Measurements from ENCODE around the gene SNAPC2.
"Not testable (repeated sequence)": the region's sequence is repeated elsewhere in the genome, so short reads cannot be mapped to it uniquely, and the experiment has no call there.

The SNAPC2 gene

GRCh38 chr19:7910321-7911161, 9.6 kb upstream of the SNAPC2 start:
- DNase-seq, result no peak

DNA sequence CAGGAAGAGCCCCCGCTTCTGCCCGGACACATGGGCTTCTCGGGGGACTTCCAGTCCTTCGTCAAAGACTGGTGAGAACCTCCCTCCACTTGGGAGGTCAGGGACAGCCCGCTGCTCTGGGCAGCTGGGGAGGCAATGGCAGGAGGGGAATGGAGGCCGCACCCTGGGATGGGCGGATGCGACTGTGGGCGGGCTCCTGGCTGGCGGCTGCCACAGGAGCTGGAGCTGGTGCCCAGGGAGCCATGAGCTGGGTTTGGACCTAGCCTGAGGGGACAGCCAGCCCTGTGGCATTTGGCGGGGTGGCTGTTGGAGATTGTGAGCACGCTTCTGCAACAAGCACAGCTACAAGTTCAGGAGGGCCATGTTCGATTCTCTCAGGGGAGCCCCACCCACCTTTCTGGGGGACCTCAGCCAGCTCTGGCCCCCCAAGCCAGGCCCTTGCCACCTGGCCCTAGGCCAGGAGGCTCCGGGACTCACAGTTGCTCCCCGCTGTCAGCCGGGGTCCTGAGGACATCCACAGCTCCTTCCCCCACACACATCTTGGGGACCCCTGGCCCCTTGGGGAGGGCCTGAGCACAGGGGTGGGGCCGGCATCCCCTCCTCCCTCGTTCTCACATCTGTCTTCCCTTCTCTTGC, 8.5 kb upstream of the SNAPC2 start:
- no peak for DNase-seq

DNA sequence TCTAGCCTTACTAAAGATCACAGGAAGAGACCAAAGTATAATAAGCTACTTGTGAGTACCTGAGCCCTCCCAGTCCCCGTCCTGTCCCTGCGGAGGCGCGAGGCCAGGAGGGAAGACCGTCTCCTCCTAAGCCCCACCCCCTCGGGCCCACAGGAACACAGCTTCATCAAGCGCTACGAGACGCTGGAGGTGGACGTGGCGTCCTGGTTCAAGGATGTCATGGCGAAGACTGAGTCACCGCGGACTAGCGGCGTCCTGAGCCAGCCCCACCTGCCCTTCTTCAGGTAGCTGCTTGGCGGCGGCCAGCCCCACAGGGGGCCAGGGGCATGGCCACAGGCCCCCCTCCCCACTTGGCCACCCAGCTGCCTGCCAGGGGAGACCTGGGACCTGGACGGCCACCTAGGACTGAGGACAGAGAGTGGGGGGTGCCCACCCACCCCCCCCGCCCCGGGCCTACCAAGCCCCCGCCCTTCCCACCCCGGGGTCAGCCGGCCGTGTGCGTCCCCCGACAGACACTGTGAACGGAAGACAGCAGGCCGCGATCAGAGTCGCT, 7.9 kb upstream of the SNAPC2 start:
- DNase-seq, result no peak

DNA sequence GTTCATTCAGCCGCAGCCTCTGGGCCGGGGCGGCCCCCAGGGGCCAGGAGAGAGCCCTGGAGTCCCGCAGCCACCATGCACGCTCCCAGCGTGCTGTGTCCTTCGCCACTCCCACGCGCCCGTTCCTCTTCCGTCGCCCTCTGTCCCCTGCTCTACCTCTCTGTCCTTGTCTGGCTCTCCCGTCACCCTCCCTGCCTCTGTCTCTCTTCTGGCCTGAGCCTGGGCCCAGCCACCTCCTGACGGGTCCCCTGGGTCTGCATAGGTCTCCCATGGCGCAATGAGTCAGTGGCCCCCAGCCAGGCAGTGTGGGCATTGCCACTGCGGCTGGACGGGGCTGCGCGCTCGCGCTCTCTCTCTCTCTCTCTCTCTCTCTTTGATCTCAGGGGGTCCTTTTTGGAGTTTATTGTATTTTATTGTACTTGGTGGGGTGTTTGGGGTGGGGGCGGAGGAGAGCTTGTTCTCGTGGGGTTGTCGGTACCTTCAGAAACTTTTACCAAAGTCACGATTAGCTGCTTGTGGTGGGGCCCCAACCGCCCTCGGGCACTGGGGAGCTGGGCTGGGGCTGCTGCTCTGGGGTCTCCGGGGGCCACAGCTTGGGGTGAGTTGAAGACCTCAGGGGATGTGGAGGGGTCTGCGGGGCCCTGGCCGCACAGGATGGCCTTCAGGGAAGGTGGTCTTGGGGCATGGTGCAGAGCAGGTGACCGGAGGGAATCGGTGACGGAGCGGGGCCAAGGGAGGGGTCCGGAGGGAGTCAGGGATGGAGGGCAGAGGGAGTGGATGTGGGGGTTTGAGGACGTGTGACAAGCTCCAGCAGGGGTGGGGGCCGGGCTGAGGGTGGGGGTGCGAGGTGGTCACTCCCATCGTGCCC, 7.2 kb upstream of the SNAPC2 start:
- no peak for DNase-seq

GRCh38 chr19:7913652-7914051, 6.5 kb upstream of the SNAPC2 start:
- no peak for DNase-seq

- no peak for DNase-seq
Observed at GRCh38 chr19:7914099-7914498, 6.0 kb upstream of the SNAPC2 start.

DNA sequence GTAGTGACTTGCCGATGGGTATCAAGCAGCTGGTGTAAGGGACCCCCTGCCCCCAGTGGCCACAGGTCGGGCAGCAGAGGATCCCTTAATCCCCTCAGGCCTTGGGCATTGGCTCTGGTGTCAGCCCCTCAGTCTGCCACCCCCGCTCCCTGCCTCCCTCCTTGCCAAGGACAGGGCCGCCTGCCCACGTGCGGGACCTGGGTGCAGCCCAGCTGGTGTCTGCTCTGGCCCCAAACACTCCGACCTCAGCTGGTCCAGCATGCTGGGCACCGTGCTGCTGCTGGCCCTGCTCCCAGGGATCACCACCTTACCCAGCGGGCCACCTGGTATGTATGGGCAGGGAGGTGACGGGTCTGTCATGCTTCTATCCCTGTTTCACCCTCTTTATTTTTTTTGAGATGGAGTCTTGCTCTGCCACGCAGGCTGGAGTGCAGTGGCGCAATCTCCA, 5.5 kb upstream of the SNAPC2 start, which contains the start of gene TGFBR3L:
Gene TGFBR3L (plus strand): TSS at position 233 of the 448 bp plus-strand sequence.
- no peak for DNase-seq

DNA sequence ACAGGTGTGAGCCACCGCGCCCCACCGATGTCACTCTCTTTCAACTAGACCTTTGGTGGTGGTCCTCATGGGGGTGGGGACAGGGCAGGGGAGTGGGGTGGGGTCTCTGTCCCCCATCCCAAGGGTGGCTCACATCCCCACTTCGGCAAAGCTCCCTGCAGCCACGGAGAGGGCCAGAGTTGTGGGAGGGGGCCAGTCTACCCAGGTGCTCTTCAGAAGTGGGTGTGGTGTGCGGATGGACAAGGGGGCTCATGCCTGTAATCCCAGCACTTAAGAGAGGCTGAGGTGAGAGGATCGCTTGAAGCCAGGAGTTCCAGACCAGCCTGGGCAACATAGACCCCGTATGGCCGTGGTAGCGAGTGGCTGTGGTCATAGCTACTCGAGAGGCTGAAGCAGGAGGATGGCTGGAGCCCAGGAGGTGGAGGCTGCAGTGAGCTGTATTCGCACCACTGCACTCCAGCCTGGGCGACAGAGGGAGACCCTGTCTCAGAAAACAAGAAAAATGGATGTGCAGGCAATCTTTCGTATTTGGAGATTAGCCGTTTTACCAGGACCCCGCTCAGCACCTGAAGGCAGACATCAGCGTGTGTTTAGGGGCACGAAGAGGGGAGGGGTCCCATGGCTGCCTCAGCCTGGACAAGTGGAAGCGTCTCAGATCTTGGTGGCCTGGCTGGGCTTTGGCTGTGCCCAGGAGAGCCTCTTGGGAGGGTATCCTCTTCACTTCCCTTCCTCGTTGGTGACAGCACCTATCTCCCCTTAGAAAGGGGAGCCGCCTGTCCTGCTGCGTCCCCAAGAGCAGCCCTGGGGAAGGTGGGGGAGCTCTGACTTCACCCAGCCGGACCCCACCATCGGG, 4.7 kb upstream of the SNAPC2 start:
- no peak for DNase-seq

DNA sequence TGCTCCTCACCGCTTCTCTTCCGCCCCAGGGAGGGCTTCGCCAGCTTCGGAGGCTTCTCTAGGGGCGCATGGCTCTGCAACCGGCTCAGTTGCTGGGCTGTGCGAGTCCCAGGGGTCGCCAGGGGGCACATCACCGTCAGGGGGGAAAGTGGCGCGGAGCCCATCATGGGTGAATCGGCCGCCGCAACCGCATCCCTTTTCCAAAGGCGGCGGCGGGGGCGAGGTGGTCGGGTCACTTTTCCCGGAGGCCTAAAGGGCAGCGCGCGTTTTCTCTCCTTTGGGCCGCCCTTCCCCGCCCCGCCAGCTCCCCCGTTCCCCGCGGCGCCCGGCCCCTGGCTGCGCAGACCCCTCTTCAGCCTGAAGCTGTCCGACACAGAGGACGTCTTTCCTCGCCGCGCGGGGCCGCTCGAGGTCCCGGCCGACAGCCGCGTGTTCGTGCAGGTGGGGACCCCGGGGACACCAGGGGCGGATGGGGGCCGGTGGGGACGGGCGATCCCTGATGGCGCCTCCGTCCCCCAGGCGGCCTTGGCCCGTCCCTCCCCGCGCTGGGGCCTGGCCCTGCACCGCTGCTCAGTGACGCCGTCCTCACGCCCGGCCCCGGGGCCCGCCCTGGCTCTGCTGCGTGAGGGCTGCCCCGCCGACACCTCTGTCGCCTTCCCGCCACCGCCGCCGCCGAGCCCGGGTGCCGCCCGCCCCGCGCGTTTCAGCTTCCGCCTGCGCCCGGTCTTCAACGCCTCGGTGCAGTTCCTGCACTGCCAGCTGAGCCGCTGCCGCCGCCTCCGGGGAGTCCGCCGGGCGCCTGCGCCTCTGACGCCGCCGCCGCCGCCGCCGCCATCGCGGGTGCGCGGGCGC, 3.8 kb upstream of the SNAPC2 start:
- no peak for DNase-seq

GRCh38 chr19:7916955-7917266, 3.2 kb upstream of the SNAPC2 start:
- no peak for DNase-seq

DNA sequence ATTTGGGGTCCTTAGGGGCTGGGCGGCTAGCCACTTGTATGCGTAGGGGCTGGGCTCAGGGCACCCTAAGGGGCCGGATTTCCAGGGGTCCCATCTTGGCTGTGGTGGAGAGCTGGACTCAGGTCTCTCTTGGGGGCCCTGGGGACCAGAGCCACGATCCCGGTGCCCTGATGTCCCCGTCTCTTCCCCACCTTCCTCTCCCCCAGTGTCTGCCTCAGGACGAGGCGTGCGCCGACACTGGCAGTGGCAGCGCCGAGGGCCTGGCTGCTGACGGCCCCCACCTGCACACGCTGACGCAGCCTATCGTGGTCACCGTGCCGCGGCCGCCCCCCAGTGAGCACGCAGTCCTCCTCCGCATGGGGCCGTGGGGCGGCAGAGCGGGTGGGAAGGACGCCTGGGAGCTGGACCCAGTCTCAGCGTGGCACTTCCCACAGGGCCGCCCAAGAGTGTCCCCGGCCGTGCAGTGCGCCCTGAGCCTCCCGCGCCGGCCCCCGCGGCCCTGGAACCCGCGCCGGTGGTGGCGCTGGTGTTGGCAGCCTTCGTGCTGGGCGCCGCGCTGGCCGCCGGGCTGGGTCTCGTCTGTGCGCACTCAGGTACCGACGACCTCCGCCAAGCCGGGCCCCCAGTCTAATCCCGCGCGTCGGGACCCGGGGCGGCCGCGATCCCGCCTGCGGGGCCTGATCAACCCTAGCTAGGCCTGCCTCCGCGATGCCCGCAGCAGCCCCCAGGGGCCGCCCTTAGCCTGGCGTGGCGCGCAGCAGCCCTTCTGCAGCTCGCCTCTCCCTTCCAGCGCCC, 2.7 kb upstream of the SNAPC2 start:
- DNase-seq, result peak; percentile 39 to 72

- not testable (repeated sequence) for DNase-seq
Observed at GRCh38 chr19:7918062-7918614, 2.0 kb upstream of the SNAPC2 start.

DNA sequence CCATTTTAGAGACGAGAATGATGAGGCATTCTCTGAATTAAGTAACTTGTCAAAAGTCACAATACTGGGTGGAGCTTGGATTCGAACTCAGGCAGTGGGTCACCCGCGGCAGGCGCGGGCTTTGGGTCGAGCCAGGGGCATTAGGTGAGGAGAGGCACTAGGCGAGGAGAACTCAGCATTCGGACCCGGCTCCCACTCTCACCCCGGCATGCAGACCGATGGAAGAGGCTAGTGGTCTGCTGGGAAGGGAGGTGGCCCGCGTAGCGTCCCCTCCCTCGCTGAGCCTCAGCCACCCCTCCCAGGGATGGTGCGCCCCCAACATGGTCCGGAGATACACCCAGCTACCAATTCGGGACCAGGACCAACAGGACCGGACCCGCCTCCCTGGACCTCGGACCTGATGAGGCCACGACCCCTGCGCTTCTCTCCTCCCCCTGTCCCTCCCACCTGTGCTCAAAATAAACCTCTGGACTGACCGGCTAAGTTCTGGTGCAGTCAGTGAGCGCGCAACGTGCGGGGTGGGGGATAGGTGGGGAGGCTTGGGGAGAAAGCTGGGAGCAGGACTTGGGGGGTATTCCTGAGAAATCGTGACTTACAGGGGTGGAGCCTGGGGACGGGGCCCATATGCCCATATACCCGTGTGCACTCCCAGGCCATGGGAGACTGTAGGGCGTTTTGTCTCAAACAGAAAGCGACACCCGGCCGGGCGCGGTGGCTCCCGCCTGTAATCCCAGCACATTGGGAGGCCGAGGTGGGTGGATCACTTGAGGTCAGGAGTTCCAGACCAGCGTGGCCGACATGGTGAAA, 1.3 kb upstream of the SNAPC2 start:
- no peak for DNase-seq

GRCh38 chr19:7920519-7921301, 572 bp downstream of the SNAPC2 start:
- peak; percentile 81 to 87 for DNase-seq

GRCh38 chr19:7921302-7921966, 1.3 kb downstream of the SNAPC2 start:
- no peak for DNase-seq

DNA sequence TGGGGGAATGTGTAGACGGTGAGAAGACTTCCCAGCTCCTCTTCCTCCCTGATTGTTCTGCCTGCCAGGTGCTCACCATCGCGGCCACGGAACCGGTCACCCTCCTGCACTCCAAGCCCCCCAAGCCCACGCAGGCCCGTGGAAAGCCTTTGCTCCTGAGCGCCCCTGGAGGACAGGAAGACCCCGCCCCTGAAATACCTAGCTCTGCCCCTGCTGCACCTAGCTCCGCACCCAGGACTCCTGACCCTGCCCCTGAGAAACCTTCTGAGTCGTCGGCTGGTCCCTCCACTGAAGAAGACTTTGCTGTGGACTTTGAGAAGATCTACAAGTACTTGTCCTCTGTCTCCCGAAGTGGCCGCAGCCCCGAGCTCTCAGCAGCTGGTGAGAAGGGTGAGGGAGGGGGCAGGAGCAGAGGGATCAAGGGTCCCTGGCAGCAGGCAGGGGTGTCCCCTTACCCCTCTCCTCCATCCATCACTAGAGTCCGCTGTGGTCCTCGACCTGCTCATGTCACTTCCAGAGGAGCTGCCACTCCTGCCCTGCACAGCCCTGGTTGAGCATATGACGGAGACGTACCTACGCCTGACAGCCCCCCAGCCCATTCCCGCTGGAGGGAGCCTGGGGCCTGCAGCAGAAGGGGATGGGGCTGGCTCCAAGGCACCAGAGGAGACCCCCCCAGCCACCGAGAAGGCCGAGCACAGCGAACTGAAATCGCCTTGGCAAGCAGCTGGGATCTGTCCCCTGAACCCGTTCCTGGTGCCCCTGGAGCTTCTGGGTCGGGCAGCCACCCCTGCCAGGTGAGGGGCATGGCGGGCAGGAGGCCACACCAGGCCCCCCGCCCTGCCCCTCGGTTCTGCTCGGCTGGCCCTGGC, 2.1 kb downstream of the SNAPC2 start:
- no peak for DNase-seq

DNA sequence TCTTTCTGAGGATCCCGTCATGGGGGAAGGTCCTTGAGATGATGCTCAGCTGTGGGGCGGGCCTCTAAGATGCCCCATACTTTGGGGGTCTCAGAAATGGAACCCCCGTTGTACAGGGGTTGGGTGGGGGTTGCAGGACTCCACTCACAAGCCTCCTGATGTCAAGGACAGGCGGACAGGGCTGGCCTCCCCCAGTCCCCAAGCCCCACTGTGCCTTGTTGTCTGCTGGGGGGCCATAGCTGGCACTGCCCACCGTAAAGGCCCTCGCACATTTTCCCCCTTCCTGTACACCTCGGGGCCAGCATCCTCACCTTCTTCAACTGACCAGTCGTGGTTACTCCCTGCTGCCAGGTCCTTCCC, 2.7 kb downstream of the SNAPC2 start:
- no peak for DNase-seq

Data from NCI-H1930 (cell line).